HL-60 (cell line): Measurements from ENCODE around the gene ZC3H4.

Experiments
- DNase-seq, 2 experiments: peaks; one replicate each; pipeline ENCODE4 v3.0.0-alpha.2; 2010 to 2020; ENCODE audit warnings: low read depth in 1 of 2, low spot score in 1 of 2
- H3K27ac ChIP-seq: fragments of 250-450 bp; sonication (Bioruptor Pico); replicated peaks from 2 replicates; pipeline ENCODE4 v1.5.1; 2020; ENCODE audit warnings: mild to moderate bottlenecking, moderate library complexity
- H3K27me3 ChIP-seq: fragments of 250-450 bp; sonication (Bioruptor Pico); 2 replicates; pipeline ENCODE4 v1.5.1; 2021; ENCODE audit warnings: mild to moderate bottlenecking, moderate library complexity; ENCODE audit not compliant: insufficient read depth, poor library complexity, severe bottlenecking
- H3K4me3 ChIP-seq: replicated peaks from 2 replicates; pipeline ENCODE4 v1.5.1; 2011; ENCODE audit warnings: mild to moderate bottlenecking, control low read depth, low read length; ENCODE audit not compliant: insufficient read depth
- GABPA ChIP-seq: IDR thresholded peaks from 2 replicates; pipeline ENCODE4 v1.6.1; 2012; ENCODE audit warnings: low read depth
- POLR2AphosphoS5 ChIP-seq: IDR thresholded peaks from 2 replicates; pipeline ENCODE4 v1.6.1; 2012; ENCODE audit warnings: low read depth
- REST ChIP-seq: IDR thresholded peaks from 2 replicates; pipeline ENCODE4 v1.6.1; 2012; ENCODE audit warnings: low read depth; ENCODE audit not compliant: insufficient replicate concordance
- SPI1 ChIP-seq: IDR thresholded peaks from 2 replicates; pipeline ENCODE4 v1.6.1; 2012; ENCODE audit warnings: low read depth, mild to moderate bottlenecking, borderline replicate concordance
- TF ChIP-seq, protein P1 (sequence below): IDR thresholded peaks from one replicate; pipeline ENCODE4 v1.5.1; 2011; ENCODE audit warnings: low read length, control low read depth, inconsistent platforms; ENCODE audit not compliant: insufficient read depth

ZC3H4 gene

DNA sequence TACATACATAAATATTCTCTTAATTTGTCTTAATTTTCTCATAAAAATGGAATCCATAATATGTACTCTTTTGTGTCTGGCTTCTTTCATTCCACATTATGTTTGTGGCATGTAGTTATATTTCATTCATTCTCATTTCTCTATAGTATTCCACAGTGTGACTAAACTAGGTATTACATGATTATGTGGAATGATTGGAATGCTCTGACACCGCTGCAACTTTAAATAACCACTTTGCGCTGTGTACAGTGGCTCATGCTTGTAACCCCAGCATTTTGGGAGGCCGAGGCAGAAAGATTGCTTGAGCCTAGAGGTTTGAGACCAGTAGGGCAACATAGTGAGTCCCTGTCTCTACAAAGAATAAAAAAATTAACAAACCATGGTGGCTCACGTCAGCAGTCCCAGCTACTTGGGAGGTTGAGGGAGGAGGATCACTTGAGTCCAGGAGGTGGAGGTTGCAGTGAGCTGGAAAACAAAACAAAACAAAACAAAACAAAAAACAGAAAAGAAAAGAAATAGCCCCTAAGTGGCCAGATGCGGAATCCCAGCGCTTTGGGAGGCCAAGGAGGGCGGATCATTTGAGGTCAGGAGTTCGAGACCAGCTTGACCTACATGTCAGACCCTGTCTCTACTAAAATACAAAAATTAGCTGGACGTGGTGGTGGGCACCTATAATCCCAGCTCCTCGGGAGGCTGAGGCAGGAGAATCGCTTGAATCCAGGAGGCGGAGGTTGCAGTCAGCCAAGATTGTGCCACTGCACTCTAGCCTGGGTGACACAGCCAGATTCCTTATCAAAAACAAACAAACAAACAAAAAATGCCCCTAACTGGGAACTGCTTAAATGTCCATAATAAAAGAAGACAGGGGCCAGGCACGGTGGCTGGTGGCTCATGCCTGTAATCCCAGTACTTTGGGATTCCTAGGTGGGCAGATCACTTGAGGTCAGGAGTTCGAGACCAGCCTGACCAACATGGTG is 9.1 kb upstream of the ZC3H4 start:
- Histone ChIP-seq H3K4me3 (no peak overlapping the region), H3K27ac (no peak overlapping the region), H3K27me3 (no peaks in the 10 kb centered on the region)
- no peak for DNase-seq
- TF ChIP-seq POLR2AphosphoS5 (no peak), REST (no peak), GABPA (no peak), SPI1 (no peak)
- TF ChIP-seq, protein P1, sequence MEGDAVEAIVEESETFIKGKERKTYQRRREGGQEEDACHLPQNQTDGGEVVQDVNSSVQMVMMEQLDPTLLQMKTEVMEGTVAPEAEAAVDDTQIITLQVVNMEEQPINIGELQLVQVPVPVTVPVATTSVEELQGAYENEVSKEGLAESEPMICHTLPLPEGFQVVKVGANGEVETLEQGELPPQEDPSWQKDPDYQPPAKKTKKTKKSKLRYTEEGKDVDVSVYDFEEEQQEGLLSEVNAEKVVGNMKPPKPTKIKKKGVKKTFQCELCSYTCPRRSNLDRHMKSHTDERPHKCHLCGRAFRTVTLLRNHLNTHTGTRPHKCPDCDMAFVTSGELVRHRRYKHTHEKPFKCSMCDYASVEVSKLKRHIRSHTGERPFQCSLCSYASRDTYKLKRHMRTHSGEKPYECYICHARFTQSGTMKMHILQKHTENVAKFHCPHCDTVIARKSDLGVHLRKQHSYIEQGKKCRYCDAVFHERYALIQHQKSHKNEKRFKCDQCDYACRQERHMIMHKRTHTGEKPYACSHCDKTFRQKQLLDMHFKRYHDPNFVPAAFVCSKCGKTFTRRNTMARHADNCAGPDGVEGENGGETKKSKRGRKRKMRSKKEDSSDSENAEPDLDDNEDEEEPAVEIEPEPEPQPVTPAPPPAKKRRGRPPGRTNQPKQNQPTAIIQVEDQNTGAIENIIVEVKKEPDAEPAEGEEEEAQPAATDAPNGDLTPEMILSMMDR, result no peak

DNA sequence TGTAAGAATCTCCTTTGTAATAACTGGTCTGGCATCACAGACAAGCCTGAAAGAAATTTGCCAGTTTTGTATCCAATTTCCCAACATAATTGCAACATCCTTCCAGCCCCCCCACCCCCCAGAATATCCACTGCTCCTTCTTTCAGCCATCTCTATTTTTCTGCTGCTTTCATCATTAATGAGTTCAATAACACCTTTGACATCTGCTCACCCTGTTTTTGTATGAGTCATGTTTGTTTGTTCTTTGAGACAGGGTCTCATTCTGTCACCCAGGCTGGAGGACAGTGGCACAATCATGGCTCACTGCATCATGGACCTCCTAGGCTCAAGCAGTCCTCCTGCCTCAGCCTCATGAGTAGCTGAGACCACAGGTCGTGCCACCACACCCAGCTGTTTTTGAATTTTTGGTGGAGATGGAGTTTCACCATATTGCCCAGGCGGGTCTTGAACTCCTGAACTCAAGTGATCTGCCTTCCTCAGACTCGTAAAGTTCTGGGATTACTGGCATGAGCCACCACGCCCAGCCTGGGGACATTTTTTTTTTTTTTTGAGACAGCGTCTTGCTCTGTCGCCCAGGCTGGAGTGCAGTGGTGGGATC is 7.0 kb upstream of the ZC3H4 start:
- TF ChIP-seq SPI1 (no peak), GABPA (no peak), REST (no peak), POLR2AphosphoS5 (no peak)
- TF ChIP-seq, protein P1, result no peak
- Histone ChIP-seq H3K27ac (no peak overlapping the region), H3K27me3 (no peaks in the 10 kb centered on the region)

DNA sequence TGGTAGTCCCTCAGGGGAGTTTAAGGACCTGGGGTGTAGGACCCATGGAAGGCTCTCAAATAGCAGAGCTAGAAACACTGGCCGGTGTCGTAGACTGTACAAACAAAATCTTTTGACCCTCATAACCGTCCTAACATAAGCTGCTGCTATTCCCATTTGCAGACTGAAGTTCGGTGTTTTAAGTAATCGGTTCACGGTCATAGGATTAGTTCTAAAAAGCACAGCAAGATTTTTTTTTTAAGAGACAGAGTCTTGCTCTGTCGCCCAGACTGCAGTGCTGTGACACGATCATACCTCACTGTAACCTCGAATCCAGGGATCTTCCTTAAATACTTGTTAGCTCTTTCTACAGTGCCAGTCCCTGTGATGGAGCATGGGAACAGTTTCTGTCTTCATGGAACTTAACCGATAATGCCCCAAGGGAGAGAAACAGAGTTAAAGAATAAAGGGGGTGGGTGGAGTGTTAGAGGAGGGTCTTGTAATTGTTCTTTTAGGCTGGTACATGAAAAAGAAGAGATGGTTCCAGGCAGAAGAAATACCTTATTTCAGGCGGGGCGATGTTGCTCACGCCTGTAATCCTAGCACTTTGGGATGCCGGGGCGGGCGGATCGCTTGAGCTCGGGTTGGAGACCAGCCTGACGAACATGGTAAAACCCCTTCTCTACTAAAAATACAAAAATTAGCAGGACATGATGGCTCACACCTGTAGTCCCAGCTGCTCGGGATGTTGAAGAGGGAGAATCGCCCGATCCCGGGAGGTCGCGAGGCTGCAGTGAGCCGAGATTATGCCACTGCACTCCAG is 475 bp upstream of the ZC3H4 start:
- Histone ChIP-seq H3K27me3 (no peaks in the 10 kb centered on the region), H3K4me3 (peak overlapping the region; percentile 63), H3K27ac (peak overlapping the region; percentile 99)
- DNase-seq, result no peak
- TF ChIP-seq, protein P1, result no peak
- TF ChIP-seq POLR2AphosphoS5 (no peak), GABPA (no peak), REST (no peak)

More for the DNA sequence above, 7.0 kb upstream of the ZC3H4 start:
- no peak for DNase-seq
- H3K4me3 ChIP-seq, result no peak overlapping the region
